ENCODE data around the gene CHRNA7. TPM values are rescaled to one million over a fixed set of nuclear protein-coding genes. Genes with fewer than 3 reads are reported as not detected.
"Not testable (repeated sequence)": the region's sequence is repeated elsewhere in the genome, so short reads cannot be mapped to it uniquely, and the experiment has no call there.

Gene CHRNA7
- total RNA-seq, 1 donor from 2014 or later = not detected

DNA sequence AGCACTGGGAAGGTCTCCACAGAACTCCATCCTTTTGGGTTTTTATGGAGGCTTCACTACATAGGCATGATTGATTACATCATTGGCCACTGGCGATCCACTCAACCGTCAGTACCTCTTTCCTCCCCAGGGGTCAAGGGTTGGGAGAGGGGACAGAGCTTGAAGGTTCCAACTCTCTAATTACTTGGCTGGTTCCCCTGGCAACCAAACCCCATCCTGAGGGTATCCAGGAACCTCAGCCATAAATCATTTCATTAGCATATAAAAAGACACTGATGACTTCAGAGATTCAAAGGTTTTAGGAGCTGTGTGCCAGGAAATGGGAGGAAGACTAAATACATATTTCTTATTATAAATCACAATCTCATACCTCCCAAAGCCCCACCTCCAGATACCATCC is 131.8 kb downstream of the CHRNA7 start:
- H3K4me1 Mint-ChIP-seq; DNase-seq; intact Hi-C loops (cut with micrococcal nuclease); H3K27ac Mint-ChIP-seq; H3K9me3 Mint-ChIP-seq; H3K4me3 Mint-ChIP-seq; H3K27me3 Mint-ChIP-seq; H3K36me3 Mint-ChIP-seq (ENCODE audit: low read depth); POLR2A ChIA-PET; CTCF ChIA-PET; ATAC-seq (ENCODE audit: low read depth): not testable (repeated sequence)

GRCh38 chr15:32164065-32164464 is 133.8 kb downstream of the CHRNA7 start:
- H3K9me3 Mint-ChIP-seq; H3K36me3 Mint-ChIP-seq (ENCODE audit: low read depth); CTCF ChIA-PET; DNase-seq; H3K4me1 Mint-ChIP-seq; H3K27ac Mint-ChIP-seq; ATAC-seq (ENCODE audit: low read depth); POLR2A ChIA-PET; intact Hi-C loops (cut with micrococcal nuclease); H3K27me3 Mint-ChIP-seq; H3K4me3 Mint-ChIP-seq: not testable (repeated sequence)

DNA sequence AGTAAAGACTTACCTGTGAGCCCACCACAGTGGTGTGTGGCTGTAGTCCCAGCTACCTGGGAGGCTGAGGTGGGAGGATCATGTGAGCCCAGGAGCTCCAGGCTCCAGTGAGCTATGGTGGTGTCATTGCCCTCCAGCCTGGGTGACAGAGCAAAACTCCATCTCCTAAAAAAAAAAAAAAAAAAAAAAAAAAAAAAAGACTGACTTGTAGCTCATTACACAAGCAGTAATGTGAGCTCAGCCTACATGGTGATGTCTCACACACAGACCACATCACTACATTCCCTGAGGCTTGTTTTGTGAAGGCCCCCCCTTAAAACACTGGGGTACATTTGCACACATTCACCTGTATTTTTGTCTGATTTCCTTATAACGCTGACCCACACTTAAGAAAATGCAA is 134.4 kb downstream of the CHRNA7 start:
- ATAC-seq (ENCODE audit: low read depth); DNase-seq; H3K27me3 Mint-ChIP-seq; H3K27ac Mint-ChIP-seq; CTCF ChIA-PET; H3K4me1 Mint-ChIP-seq; H3K4me3 Mint-ChIP-seq; H3K9me3 Mint-ChIP-seq; POLR2A ChIA-PET; H3K36me3 Mint-ChIP-seq (ENCODE audit: low read depth); intact Hi-C loops (cut with micrococcal nuclease): not testable (repeated sequence)

DNA sequence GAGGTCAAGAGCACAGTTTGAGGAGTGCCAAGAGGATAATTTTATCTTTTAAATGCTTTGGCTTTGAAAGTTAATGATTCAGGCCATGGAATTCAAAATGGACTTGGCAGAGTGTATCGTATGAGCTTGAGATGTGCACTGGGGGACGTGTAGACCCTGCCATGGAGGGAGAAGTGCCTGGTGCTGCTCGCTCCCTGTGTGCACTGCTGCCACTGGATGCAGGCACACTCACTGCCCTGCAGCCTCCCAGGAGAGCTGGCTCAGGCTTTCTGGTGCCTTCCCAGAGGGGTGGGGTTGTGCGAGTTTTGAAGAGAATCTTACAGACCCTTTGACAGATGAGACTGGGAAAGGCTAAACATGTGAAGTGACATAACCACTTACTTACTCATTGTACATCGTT is 135.5 kb downstream of the CHRNA7 start:
- H3K27me3 Mint-ChIP-seq; CTCF ChIA-PET; H3K36me3 Mint-ChIP-seq (ENCODE audit: low read depth); H3K4me1 Mint-ChIP-seq; H3K4me3 Mint-ChIP-seq; H3K9me3 Mint-ChIP-seq; intact Hi-C loops (cut with micrococcal nuclease); DNase-seq; ATAC-seq (ENCODE audit: low read depth); POLR2A ChIA-PET; H3K27ac Mint-ChIP-seq: not testable (repeated sequence)

DNA sequence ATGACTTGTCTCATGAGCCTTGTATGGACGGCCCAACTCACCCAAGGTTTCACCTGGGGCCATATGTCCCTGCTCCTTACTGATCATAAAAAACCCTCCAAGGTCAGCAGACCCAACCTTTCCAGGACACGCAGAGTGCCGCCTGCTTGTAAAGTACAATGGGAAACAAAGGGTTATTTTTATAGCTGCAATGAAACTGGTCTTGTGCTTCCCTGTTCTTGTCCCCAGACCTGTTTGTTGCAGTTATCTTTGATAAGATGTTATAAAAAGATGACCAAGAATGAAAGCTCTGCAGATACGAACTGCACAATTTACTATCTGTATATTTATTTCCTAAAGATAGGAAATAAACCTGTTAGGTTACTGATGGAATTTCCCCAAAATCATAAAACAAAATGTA is 136.0 kb downstream of the CHRNA7 start:
- ATAC-seq (ENCODE audit: low read depth); H3K9me3 Mint-ChIP-seq; H3K4me3 Mint-ChIP-seq; DNase-seq; H3K4me1 Mint-ChIP-seq; POLR2A ChIA-PET; H3K27me3 Mint-ChIP-seq; H3K36me3 Mint-ChIP-seq (ENCODE audit: low read depth); H3K27ac Mint-ChIP-seq; intact Hi-C loops (cut with micrococcal nuclease); CTCF ChIA-PET: not testable (repeated sequence)

GRCh38 chr15:32167913-32168312 is 137.6 kb downstream of the CHRNA7 start:
- H3K36me3 Mint-ChIP-seq (ENCODE audit: low read depth); DNase-seq; CTCF ChIA-PET; ATAC-seq (ENCODE audit: low read depth); H3K4me1 Mint-ChIP-seq; H3K4me3 Mint-ChIP-seq; H3K27me3 Mint-ChIP-seq; intact Hi-C loops (cut with micrococcal nuclease); H3K9me3 Mint-ChIP-seq; H3K27ac Mint-ChIP-seq; POLR2A ChIA-PET: not testable (repeated sequence)

- H3K4me3 Mint-ChIP-seq; H3K27me3 Mint-ChIP-seq; CTCF ChIA-PET; H3K36me3 Mint-ChIP-seq (ENCODE audit: low read depth); H3K27ac Mint-ChIP-seq; ATAC-seq (ENCODE audit: low read depth); POLR2A ChIA-PET; H3K4me1 Mint-ChIP-seq; DNase-seq; intact Hi-C loops (cut with micrococcal nuclease); H3K9me3 Mint-ChIP-seq: not testable (repeated sequence)
Observed at GRCh38 chr15:32180579-32180978, 150.3 kb downstream of the CHRNA7 start.

- not testable (repeated sequence) for H3K9me3 Mint-ChIP-seq; ATAC-seq (ENCODE audit: low read depth)
Observed at GRCh38 chr15:32193780-32194179, 163.5 kb downstream of the CHRNA7 start.

DNA sequence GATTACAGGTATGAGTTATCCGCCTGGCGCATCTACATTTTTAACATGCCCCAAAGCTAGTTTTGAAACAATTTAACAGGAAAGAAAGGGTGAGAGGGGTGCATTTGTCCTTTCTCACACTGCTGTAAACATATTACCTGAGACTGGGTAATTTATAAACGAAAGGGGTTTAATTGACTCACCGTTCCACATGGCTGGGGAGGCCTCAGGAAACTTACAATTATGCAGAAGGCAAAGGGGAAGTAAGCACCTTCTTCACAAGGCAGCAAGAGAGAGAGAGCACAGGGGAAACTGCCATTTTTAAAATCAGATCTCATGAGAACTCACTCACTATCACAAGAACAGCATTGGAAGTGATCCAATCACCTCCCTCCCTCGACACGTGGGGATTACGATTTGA is 165.9 kb downstream of the CHRNA7 start:
- POLR2A ChIA-PET; H3K4me1 Mint-ChIP-seq; intact Hi-C loops (cut with micrococcal nuclease): not testable (repeated sequence)

More at GRCh38 chr15:32193780-32194179, 163.5 kb downstream of the CHRNA7 start:
- H3K4me1 Mint-ChIP-seq; H3K27ac Mint-ChIP-seq; DNase-seq; intact Hi-C loops (cut with micrococcal nuclease); H3K36me3 Mint-ChIP-seq (ENCODE audit: low read depth); CTCF ChIA-PET; POLR2A ChIA-PET; H3K4me3 Mint-ChIP-seq; H3K27me3 Mint-ChIP-seq: not testable (repeated sequence)

DNA sequence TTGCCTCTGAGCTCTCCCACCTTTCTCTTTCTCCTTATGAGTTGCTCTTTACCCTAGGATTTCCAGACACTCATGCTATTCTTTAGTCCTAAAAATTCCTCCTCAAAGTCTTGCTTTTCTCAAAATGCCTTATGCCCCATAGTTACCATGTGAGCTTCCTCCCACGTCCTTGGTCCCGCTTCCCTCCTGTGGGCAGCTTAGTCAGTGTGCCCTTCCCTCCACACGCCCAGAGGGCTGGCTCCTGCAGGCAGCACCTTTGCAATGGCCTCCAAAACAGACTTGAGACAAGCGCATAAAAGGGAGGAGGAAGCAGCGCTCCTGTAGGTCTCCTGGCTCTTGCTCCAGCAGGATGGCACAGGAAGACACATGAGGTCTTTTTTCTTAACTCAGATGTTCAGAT is 168.6 kb downstream of the CHRNA7 start:
- H3K9me3 Mint-ChIP-seq; DNase-seq; H3K27ac Mint-ChIP-seq; H3K27me3 Mint-ChIP-seq; ATAC-seq (ENCODE audit: low read depth); CTCF ChIA-PET; H3K4me1 Mint-ChIP-seq; intact Hi-C loops (cut with micrococcal nuclease); POLR2A ChIA-PET; H3K36me3 Mint-ChIP-seq (ENCODE audit: low read depth); H3K4me3 Mint-ChIP-seq: not testable (repeated sequence)

More for the DNA sequence above, 165.9 kb downstream of the CHRNA7 start:
- CTCF ChIA-PET; H3K9me3 Mint-ChIP-seq; DNase-seq; H3K36me3 Mint-ChIP-seq (ENCODE audit: low read depth); H3K27me3 Mint-ChIP-seq; H3K27ac Mint-ChIP-seq; H3K4me3 Mint-ChIP-seq: not testable (repeated sequence)
- peak; percentile 69 for ATAC-seq (ENCODE audit: low read depth)

DNA sequence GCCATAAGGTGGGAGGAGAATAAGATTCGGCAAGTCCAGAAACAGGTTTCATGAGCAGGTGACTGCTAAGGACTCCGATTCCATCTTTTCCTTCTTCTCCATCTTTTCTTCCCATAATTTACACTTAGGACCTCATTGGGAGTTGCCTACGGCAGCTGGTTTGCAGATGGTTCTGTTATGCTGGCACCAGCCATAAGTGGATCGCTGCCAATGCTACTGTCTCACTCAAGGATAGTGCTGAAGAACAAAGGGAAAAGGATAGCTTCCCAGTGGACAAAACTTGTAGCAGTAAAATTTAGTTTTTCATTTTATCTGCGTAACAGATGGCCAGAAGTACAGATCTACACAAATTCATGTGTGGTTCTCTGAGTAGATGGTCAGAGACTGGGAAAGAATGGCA is 178.8 kb downstream of the CHRNA7 start:
- intact Hi-C loops (cut with micrococcal nuclease); H3K9me3 Mint-ChIP-seq; ATAC-seq (ENCODE audit: low read depth); DNase-seq; POLR2A ChIA-PET; H3K36me3 Mint-ChIP-seq (ENCODE audit: low read depth); CTCF ChIA-PET; H3K27ac Mint-ChIP-seq; H3K27me3 Mint-ChIP-seq; H3K4me1 Mint-ChIP-seq; H3K4me3 Mint-ChIP-seq: not testable (repeated sequence)

Data from activated B cell treated with CpG ODN at 0.5 μM for 24 hours (primary cell).